Upper lobe of left lung (tissue), 6 donors: ENCODE measurements around the gene SEC14L5. TPM values are rescaled to one million over a fixed set of nuclear protein-coding genes. Genes with fewer than 3 reads are reported as not detected.
"Not testable (repeated sequence)": the region's sequence is repeated elsewhere in the genome, so short reads cannot be mapped to it uniquely, and the experiment has no call there.

Experiments used
- ATAC-seq, 2 donors: fragments of 200-7000 bp; cut with Tn5 transposase; one replicate each; pipeline ENCODE4 v1.9.1; 2022; ENCODE audit warnings: mild to moderate bottlenecking in 2 of 2, moderate library complexity in 2 of 2; ENCODE audit not compliant: low FRiP score in 2 of 2
- DNase-seq, 2 donors: peaks; one replicate each; pipeline ENCODE4 v3.0.0-alpha.2; 2019 to 2020
- H3K27ac ChIP-seq, 4 donors: fragments of 200-600 bp; sonication (generic); one replicate each; pipeline ENCODE4 v1.5.1; 2016 to 2019
- H3K27me3 ChIP-seq, 4 donors: fragments of 200-600 bp; sonication (generic); one replicate each; pipeline ENCODE4 v1.5.1; 2017 to 2019
- H3K36me3 ChIP-seq, 4 donors: fragments of 200-600 bp; sonication (generic); one replicate each; pipeline ENCODE4 v1.5.1; 2016 to 2019
- H3K4me1 ChIP-seq, 4 donors: fragments of 200-600 bp; sonication (generic); one replicate each; pipeline ENCODE4 v1.5.1; 2018 to 2019
- H3K4me3 ChIP-seq, 4 donors: fragments of 200-600 bp; sonication (generic); one replicate each; pipeline ENCODE4 v1.5.1; 2017 to 2019; ENCODE audit warnings: mild to moderate bottlenecking in 2 of 4, moderate library complexity in 1 of 4
- H3K9me3 ChIP-seq, 4 donors: fragments of 200-600 bp; sonication (generic); one replicate each; pipeline ENCODE4 v1.5.1; 2018 to 2019
- EP300 ChIP-seq, 4 donors: sonication (generic); formaldehyde crosslinking; IDR thresholded peaks; one replicate each; pipeline ENCODE4 v1.5.1; 2017; ENCODE audit warnings: antibody characterized with exemption in 4 of 4, control low read depth in 2 of 4
- POLR2A ChIP-seq, 4 donors: fragments of 450-650 bp; IDR thresholded peaks; one replicate each; pipeline ENCODE4 v1.5.1; 2016 to 2017; ENCODE audit warnings: antibody characterized with exemption in 4 of 4, mild to moderate bottlenecking in 2 of 4
- POLR2AphosphoS5 ChIP-seq, 2 donors: sonication (generic); formaldehyde crosslinking; IDR thresholded peaks; one replicate each; pipeline ENCODE4 v1.5.1; 2017; ENCODE audit warnings: antibody characterized with exemption in 2 of 2
- WGBS, 2 donors: methylation state at CpG; one replicate each; pipeline ENCODE4 v1.1.5; 2017 to 2018; 5-methylcytosine and 5-hydroxymethylcytosine counted together
- total RNA-seq, 6 donors: library from RNA; depleted of rRNA in 4 of 6; stranded (reverse); fragments of >200 nt in 4 of 6; gene quantifications; one replicate each; pipeline versions ENCODE4 v1.1.0 to v1.2.1, GENCODE V29; 2016 to 2021
- TF ChIP-seq, protein P1 (sequence below), 6 experiments: fragments of 450-650 bp in 4 of 6; fragments of 200-600 bp in 2 of 6; sonication (generic) in 2 of 6; IDR thresholded peaks; one replicate each; pipeline ENCODE4 v1.5.1; 2016 to 2019; ENCODE audit warnings: antibody characterized with exemption in 6 of 6
- donor health status: DM: no; HTN: no; CAD: no; lungs with moderate emphysema.
- donor health status: DM: no; HTN: yes; CAD: no; lungs with severe emphysema.

The SEC14L5 gene
- total RNA-seq, 6 donors from 2014 or later = 0.20 to 1.7 (median 0.49) TPM; not detected in 1

DNA sequence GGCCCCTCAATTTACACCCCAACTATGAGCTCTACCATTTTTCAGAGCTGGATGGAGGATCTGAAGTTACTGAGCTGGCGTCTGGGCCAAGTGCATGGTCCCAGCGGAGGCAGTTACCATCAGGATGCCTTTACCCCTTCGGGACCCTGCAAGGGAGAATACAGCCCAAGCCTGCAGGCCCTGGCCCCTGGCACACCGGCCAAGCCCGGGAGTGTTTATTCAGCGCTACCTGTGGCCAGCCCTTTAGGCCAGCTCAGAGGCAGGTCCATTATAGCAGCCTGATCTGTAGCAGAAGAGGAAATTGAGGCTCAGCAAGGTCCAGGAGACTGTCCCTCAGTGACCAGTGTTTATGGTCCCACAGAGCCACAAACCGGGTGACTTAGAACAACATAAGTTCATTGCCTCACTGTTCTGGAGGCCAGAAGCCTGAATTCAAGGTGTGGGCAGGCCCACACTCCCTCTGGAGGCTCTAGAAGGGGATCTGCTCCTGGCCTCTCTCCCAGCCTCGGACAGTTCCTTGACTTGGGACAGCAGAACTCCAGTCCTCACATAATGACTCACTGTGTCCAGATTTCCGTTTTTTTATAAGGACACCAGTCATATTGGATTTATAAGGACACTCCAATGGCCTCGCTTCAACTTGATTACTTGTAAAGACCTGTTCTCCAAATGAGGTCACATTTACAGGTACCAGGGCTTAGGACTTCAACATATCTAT, 8.8 kb downstream of the SEC14L5 start:
- Histone ChIP-seq H3K27ac (no peak overlapping the region), H3K9me3 (no peaks in the 10 kb centered on the region), H3K36me3 (no peaks in the 10 kb centered on the region), H3K4me3 (no peak overlapping the region), H3K27me3 (no peaks in the 10 kb centered on the region), H3K4me1 (no peaks in the 10 kb centered on the region)
- DNase-seq (no peak), ATAC-seq (no peak)
- TF ChIP-seq EP300 (IDR thresholded peaks at IDR 0.05) = no peak
- TF ChIP-seq, protein P1, sequence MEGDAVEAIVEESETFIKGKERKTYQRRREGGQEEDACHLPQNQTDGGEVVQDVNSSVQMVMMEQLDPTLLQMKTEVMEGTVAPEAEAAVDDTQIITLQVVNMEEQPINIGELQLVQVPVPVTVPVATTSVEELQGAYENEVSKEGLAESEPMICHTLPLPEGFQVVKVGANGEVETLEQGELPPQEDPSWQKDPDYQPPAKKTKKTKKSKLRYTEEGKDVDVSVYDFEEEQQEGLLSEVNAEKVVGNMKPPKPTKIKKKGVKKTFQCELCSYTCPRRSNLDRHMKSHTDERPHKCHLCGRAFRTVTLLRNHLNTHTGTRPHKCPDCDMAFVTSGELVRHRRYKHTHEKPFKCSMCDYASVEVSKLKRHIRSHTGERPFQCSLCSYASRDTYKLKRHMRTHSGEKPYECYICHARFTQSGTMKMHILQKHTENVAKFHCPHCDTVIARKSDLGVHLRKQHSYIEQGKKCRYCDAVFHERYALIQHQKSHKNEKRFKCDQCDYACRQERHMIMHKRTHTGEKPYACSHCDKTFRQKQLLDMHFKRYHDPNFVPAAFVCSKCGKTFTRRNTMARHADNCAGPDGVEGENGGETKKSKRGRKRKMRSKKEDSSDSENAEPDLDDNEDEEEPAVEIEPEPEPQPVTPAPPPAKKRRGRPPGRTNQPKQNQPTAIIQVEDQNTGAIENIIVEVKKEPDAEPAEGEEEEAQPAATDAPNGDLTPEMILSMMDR (IDR thresholded peaks at IDR 0.05) = no peak
- no peak for TF ChIP-seq POLR2AphosphoS5 (IDR thresholded peaks at IDR 0.05)
- TF ChIP-seq POLR2A (IDR thresholded peaks at IDR 0.05) = no peak
- 78 to 81% methylated on average over 7 to 10 of the region's 10 CpGs for WGBS, 2 donors

DNA sequence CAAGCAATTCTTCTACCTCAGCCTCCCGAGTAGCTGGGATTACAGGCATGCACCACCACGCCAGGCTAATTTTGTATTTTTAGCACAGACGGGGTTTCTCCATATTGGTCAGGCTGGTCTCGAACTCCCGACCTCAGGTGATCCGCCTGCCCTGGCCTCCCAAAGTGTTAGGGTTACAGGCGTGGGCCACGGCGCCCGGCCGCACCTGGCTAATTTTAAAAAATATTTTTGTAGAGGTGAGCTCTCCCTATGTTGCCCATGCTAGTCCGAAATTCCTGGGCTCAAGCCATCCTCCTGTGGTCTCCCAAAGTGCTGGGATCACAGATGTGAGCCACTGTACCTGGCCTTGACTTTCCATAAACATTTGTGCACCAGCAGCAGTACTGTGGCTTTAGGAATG, 10.1 kb downstream of the SEC14L5 start:
- not testable (repeated sequence) for ATAC-seq, H3K9me3 ChIP-seq, H3K27ac ChIP-seq, H3K36me3 ChIP-seq, DNase-seq, H3K4me3 ChIP-seq, H3K27me3 ChIP-seq, H3K4me1 ChIP-seq
- 89 to 96% methylated on average over 12 of the region's 12 CpGs for WGBS, 2 donors

DNA sequence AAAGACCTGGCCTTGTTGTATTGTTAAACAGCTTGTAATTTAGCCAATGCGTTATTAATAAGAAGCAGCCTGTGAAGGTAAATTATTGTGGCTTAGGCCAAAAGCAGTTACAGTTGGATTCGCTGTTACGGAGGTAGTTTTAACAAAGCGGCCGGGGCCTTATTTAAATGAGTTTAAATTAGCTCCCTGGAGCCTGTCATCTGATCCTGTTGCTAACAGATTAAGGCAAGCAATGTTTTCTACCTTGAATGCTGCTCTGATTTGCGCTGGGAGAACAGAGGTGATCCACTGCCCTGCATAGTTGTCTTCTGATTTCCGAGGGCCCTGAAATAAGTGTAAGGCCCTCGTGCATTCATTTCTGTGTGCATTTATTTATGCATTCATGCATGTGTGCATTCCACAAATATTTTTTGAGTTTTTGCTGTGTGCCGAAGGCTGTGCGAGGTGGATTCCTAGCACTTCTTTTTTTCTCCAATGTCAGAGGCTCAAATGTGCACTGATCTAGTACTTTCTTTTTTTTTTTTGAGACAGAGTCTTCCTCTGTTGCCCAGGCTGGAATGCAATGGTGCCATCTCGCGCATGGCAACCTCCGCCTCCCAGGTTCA, 10.9 kb downstream of the SEC14L5 start:
- TF ChIP-seq POLR2AphosphoS5 (IDR thresholded peaks at IDR 0.05) (no peak), EP300 (IDR thresholded peaks at IDR 0.05) (no peak), POLR2A (IDR thresholded peaks at IDR 0.05) (no peak)
- TF ChIP-seq, protein P1 (IDR thresholded peaks at IDR 0.05) = no peak
- DNase-seq = no peak

DNA sequence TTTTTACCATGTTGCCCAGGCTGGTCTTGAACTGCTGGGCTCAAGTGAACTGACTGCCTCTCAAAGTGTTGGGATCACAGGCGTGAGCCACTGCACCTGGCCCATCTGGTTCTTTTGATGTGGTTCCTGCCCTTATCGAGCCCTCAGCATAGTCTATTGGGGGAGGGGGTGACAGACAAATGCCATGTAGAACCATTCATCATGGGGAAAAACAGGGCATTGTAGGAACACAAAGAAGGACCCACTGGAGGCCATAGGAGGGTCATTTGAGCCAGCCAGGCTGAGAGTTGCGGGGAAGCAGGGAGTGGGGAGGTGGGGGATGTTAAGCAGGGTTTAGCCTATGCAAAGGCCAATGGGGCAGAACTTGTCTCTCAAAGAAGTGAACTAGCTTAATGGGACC, 11.9 kb downstream of the SEC14L5 start:
- 56 to 63% methylated on average over 3 of the region's 3 CpGs for WGBS, 2 donors
- TF ChIP-seq POLR2A (IDR thresholded peaks at IDR 0.05) = no peak
- TF ChIP-seq, protein P1 (IDR thresholded peaks at IDR 0.05) = no peak
- TF ChIP-seq POLR2AphosphoS5 (IDR thresholded peaks at IDR 0.05) = no peak
- no peak for TF ChIP-seq EP300 (IDR thresholded peaks at IDR 0.05)
- H3K27me3 ChIP-seq = no peaks in the 10 kb centered on the region
- ATAC-seq (no peak), DNase-seq (no peak)
- H3K27ac ChIP-seq = no peak overlapping the region
- no peaks in the 10 kb centered on the region for H3K4me1 ChIP-seq
- no peak overlapping the region for H3K4me3 ChIP-seq
- no peaks in the 10 kb centered on the region for H3K9me3 ChIP-seq
- no peaks in the 10 kb centered on the region for H3K36me3 ChIP-seq

More for the DNA sequence above, 10.9 kb downstream of the SEC14L5 start:
- WGBS, 2 donors = 64 to 75% methylated on average over 13 of the region's 13 CpGs
- Histone ChIP-seq H3K27ac (no peak overlapping the region), H3K9me3 (no peaks in the 10 kb centered on the region), H3K4me3 (no peak overlapping the region), H3K36me3 (no peaks in the 10 kb centered on the region), H3K4me1 (no peaks in the 10 kb centered on the region), H3K27me3 (no peaks in the 10 kb centered on the region)
- no peak for ATAC-seq

DNA sequence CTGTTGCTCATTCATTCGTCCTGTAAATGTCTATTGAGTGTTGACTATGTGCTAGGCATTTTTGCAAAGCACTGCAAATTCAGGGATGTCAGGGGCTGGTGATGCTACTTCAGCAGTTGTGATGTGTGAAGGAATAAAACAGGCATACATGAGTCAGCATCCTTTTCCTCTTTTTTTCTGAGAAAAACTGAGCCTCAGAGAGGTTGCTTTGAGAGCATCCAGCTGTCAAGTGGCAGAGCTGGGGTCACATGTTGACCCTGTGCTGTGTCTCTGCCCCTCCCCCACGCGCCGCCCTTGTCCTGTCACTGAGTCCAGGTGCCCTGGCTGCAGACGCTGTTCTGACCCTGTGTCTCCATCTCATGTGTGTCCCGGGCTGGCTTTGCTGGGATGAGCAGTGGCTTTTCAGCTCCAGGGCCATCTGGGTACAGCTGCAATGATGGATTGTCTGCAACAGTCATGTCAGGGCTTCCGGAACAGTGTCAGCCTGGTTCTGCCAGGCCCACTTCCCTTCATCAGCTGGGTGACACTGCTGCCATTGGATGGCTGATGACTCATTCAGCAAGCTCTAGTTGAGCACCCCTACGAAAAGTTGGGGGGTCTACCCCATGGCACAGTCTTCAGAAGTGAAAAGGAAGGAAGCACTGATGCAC, 14.9 kb downstream of the SEC14L5 start:
- Histone ChIP-seq H3K36me3 (no peaks in the 10 kb centered on the region), H3K4me1 (no peaks in the 10 kb centered on the region), H3K4me3 (no peak overlapping the region), H3K27me3 (no peaks in the 10 kb centered on the region), H3K27ac (no peak overlapping the region), H3K9me3 (no peaks in the 10 kb centered on the region)
- 30 to 43% methylated on average over 5 to 8 of the region's 8 CpGs for WGBS, 2 donors
- TF ChIP-seq EP300 (IDR thresholded peaks at IDR 0.05) (no peak), POLR2A (IDR thresholded peaks at IDR 0.05) (no peak), POLR2AphosphoS5 (IDR thresholded peaks at IDR 0.05) (no peak)
- TF ChIP-seq, protein P1 (IDR thresholded peaks at IDR 0.05) = no peak
- DNase-seq = no peak
- ATAC-seq = no peak
